ENCODE measurements around the gene RASSF5.

DNA sequence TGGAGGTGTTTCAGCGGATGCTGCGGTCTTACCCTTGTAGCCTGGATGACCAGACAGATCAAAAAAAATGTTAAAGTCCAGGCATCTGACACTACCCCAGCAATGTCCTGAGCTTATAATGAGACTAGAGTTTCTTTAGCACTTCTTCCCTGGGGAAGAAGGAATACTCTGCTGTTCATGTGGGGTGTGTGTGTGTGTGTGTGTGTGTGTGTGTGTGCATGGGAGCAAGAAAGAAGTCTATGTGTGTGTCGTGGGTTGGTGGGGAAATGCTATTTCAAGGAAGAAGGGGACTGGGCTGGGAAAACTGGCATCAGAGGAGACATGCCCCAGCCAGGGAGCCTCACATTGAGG lies 3.0 kb upstream of the RASSF5 start:
- TF ChIP-seq, protein P1, sequence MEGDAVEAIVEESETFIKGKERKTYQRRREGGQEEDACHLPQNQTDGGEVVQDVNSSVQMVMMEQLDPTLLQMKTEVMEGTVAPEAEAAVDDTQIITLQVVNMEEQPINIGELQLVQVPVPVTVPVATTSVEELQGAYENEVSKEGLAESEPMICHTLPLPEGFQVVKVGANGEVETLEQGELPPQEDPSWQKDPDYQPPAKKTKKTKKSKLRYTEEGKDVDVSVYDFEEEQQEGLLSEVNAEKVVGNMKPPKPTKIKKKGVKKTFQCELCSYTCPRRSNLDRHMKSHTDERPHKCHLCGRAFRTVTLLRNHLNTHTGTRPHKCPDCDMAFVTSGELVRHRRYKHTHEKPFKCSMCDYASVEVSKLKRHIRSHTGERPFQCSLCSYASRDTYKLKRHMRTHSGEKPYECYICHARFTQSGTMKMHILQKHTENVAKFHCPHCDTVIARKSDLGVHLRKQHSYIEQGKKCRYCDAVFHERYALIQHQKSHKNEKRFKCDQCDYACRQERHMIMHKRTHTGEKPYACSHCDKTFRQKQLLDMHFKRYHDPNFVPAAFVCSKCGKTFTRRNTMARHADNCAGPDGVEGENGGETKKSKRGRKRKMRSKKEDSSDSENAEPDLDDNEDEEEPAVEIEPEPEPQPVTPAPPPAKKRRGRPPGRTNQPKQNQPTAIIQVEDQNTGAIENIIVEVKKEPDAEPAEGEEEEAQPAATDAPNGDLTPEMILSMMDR (IDR thresholded peaks at IDR 0.05; ENCODE audit: low read depth, low read length, poor library complexity, severe bottlenecking), result no peak
- no peak for TF ChIP-seq EZH2phosphoT487 (IDR thresholded peaks at IDR 0.05; ENCODE audit: borderline replicate concordance, low read length)

Data from DOHH2 (cell line).